HG02642 (cell line): ENCODE measurements around the gene ZNF581.

Experiments
- ATAC-seq: cut with Tn5 transposase; IDR thresholded peaks from one replicate; pipeline ENCODE4 v1.9.1; 2021; ENCODE audit warnings: mild to moderate bottlenecking; ENCODE audit not compliant: unreplicated experiment, poor library complexity

ZNF581 gene

DNA sequence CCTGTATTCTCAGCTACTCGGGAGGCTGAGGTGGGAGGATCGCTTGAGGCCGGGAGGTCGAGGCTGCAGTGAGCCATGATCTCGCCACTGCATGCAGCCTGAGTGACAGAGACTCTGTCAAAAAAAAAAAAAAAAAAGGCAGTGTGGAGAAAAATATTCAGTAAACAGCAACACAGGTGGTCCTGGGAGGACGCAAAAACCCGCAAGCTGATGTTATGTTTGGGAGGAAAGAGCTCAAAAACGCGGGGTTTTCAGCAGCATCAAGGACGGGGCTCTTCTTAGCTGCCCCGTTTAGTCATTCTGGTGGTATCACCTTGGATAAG, 18.5 kb upstream of the ZNF581 start:
- ATAC-seq, result no peak

DNA sequence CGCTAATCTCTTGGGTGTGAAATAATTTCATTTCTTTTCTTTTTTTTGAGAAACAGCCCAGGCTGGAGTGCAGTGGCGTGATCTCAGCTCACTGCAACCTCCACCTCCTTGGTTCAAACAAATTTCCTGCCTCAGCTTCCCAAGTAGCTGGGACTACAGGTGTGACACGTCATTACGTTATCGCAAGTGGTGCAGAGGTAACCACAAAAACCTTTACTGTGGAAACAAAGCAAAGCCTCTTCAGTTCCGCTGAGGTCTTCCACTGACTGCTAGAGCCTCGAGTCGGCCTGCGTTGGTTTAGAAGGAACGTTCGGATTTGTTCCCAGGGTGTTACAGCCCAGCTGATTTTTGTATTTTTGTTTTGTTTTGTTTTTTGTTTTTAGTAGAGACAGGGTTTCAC, 17.1 kb upstream of the ZNF581 start:
- no peak for ATAC-seq

DNA sequence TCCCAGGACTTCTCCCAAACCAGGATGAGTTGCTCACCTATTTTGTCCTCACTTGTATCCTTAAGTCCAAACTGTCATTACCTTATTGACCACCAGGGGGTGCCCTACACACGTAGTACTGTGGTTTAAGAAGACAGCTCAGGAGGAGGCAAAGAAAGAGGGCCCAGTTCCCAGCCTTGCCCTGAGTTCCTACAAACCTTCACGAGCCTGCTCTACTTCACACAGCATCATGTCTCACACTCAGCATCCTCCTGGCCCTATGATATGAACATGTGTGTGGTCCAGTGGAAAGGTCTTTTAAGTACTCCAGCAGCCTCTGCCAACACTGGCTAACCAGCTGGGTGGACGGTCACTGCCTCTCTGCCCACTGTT, 11.0 kb upstream of the ZNF581 start:
- no peak for ATAC-seq

DNA sequence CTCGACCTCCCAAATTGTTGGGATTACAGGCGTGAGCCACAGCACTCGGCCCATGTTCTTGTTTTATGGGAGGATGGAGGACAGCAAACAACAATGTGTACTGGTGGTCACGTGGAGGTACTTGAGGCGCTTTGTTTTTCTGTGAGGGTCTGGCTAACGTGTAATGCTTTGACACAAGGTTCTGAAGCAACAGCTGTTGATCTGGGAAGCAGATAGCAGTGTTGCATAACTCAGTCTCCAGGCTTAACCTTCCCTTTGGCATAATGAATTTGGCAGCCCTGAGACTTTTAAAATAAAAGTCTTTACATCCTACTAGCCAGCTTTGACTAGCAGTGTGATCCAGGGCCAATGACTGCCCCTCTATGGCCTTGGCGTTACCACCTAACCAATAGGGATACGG, 9.6 kb upstream of the ZNF581 start:
- ATAC-seq, result no peak

DNA sequence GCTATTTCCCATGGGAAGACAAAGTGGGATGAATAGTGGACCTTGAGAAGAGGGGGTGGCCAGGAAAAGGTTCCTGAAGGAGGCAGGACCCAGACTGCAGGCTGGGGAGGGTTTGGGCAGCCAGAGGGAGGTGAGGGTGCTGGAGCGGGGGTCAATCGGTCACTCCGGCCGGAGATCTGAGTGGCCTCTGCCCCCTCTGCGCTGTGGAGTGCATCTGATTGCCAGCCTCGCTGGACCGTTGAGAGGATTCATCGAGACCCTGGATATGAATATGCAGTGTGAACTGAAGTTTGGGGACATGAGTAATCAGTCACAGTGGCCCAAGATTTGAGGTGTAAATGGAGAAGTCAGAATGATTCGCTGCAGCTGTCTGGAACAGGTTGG, 8.1 kb upstream of the ZNF581 start:
- ATAC-seq, result no peak

DNA sequence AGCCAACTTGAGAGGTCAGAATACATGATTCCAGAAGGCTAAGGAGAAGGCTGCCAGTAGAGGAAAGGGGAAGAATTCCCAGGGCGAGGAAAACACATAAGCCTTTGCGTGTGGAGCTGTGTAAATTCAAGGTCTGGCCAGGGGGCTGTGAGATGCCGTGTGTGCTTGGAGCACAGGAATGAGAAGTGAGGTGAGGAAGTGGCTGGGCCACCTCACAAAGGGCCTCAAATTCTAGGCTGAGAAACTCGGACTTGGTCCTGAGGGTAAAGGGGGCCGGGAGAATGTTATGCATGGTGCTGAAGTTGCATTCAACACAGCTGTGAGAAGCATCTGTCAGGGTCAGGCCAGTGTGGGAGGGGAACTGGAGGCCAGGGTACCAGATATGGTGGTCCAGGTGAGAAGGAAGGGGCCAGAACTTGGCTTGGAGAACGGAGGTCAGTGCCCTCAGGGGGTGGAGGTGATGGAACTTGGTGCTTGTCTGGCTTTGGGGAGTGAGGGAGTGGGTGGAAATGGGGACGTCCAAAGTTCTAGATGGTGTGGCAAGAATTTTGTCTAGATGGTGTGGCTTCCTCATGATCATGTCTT, 7.5 kb upstream of the ZNF581 start:
- no peak for ATAC-seq

DNA sequence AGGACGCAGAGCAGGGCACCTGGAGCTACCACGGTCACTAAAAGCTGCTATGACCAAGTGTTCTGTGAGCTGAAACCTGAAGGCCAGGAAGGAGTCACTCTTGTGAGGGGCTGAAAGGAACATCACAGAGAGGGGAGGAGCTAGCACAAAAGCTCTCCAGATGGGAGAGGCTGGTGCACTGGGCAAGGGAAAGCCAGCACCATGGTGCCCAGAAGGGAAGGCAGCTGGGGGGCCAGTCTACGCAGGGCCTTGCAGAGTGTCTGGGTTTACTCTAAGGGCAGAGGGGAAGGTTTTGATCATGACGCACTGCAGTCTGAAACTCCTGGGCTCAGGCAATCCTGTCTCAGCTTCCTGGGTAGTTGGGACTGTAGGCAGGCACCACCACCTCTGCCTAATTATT, 6.7 kb upstream of the ZNF581 start:
- no peak for ATAC-seq

DNA sequence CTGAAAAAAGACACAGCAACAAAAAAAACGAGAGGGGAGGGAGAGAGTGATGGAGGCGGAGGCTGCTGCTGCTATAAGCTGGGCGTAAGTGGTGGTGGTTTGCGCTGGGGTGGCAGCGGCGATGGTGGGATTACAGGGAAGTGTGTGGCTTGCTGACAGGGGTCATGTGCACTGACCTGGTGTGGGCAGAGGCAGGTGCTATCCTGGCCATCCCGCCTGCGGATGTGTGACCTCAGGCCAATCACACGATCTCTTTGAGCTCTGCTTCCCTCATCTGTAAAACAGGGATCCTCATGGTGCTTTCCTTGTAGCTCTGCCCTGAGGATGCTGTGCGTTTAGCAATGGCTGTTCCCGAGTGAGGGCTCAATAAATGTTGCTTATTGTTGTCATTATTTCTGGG, 5.9 kb upstream of the ZNF581 start:
- ATAC-seq, result no peak

DNA sequence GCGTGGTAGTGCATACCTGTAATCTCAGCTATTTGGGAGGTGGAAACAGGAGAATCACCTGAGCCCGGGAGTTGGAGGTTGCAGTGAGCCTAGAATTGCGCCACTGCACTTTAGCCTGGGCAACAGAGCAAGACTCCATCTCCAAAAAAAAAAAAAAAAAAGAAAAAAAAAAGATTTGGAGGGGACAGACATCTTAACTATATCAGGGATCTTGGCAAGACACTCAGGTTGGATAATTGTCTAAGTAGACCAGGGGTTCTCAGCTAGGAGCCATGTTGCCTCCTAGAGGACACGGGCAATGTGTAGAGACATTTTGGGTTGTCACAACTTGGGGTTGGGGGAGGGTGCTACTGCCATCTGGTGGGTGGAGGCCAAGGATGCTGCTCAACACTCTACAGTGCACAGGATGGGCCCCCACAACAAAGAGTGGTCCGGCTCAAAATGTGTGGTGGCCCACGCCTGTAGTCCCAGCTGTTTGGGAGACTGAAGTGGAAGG, 4.5 kb upstream of the ZNF581 start:
- no peak for ATAC-seq

DNA sequence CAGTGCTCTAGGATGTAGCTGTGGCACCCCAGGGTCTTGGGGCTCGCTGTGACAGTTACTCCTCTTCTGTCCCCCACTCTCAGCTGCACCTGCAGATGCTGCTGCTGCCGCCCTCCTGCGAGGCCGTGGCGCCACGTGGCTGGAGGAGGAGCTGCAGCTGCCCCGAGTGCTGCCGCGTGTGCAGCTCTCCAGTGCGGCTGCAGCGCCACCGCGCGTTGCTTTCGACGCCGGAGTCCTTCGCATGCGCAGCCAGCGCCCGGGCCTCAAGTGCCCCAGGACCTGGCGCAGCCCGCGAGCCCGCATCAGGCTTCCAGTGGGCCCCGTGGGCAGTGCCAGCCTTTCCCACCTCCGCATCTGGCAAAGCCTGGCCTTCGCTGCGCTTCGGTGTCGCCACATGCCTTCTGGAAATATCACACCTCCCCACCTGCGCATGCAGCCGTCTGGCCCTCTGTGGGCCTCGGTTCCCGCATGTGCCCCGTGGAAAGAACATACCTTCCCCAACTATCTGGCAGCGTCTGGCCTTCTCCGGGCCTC, 3.3 kb upstream of the ZNF581 start:
- ATAC-seq, result no peak

DNA sequence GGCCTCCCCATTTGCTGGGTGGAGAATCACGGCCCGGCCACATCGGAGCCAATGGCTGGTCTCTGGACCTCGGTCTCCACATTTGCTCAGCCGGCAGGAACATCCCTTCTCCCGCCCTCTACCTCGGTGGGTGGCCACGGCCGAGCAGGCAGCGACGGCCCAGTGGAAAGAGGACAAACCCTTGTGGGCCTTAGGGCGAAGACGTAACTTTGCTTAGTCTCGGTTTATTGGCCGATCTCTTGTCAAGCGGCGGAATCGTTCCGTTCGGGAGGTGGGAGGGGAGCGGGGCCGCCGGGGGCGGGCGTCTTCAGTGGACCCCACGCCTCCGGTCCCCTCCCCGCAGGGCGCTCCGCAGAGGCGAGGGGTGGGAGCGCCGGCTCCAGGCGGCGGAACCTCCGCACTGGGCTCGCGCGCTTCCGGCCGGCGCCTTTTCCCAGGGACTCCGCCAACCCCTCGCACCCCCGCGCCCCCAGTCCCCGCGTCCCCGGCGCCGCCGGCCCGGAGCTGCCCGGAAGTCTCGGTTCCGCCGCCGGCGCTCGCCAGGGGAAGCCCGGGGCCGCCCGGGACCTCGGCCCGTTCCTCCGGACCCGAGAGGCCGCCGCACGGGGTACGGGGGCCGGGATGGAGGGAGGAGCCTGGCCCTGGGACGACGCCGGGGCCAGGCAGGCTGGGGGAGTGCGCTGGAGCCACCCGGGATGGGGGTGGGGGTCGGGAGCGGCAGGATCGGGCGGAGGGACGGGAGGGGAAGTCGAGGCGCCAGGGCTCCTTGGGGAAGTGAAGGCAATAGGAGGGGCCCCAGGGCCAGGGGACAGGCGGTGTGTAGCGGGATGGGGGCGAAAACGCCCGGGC, 2.6 kb upstream of the ZNF581 start, which contains the start of gene ZNF580:
TSS of gene ZNF580 (plus strand) at position 426 of the 849 bp plus-strand sequence. CDS start 1,507 bp downstream, outside the sequence.
- peak; percentile 34 for ATAC-seq

DNA sequence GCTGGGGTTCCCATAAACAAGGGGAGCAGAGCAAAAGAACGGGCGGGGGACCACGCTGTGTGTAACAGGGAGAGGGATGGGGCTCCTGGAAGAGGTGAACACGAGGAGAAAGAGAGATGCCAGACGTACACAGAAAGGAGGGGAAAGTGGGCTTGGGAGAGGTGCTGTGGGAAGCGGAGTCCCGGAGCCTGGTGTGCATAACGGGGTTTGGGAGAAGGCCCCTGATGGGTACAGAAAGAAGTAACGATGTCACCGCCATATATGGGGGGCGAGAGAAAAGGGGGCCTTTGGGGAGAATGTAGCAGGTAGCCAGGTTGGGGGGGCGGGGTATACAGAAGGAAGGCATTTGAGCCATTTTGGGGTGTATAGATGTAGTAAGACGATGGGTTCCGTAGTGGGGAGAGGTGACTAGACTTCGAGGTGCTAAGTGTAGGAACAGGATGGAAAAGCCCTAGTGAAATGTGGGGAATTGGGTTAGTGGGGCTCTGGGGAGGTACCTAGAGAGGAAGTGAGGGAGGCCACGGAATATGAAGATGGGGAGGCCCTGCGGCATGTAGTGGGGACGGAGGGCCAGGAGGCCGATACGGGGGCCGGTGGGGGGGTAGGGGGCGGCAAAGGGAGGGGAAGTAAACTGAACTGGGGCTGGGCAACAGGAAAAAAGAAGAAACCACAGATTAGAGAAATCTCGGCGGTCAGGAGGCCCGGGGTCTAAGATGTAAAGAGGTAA, 1.9 kb upstream of the ZNF581 start:
- no peak for ATAC-seq

DNA sequence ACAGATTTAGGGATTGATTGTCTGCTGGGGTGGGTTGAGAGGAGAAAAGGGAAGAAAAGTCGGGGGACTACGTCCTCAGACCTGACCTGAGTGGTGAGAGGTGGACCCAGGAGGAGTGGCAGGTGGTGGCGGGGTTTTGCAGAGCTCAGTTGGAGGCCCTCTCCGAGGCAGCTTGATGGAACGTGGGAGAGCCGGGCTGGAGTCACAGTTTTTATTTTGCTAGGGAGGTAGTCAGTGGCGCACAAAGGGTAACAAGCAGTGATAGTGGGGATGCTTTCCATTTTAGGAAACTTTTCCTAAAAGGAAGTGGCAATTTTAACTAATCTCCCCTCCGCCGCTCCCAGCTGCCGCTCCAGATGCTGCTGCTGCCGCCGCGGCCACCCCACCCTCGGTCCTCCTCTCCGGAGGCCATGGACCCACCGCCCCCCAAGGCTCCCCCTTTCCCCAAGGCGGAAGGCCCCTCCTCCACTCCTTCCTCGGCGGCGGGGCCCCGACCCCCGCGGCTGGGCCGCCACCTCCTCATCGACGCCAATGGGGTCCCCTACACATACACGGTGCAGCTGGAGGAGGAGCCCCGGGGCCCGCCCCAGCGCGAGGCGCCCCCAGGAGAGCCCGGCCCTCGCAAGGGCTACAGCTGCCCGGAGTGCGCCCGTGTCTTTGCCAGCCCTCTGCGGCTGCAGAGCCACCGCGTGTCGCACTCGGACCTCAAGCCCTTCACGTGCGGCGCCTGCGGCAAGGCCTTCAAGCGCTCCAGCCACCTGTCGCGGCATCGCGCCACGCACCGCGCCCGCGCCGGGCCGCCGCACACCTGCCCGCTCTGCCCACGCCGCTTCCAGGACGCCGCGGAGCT, 1.1 kb upstream of the ZNF581 start:
- ATAC-seq, result peak; percentile 5

DNA sequence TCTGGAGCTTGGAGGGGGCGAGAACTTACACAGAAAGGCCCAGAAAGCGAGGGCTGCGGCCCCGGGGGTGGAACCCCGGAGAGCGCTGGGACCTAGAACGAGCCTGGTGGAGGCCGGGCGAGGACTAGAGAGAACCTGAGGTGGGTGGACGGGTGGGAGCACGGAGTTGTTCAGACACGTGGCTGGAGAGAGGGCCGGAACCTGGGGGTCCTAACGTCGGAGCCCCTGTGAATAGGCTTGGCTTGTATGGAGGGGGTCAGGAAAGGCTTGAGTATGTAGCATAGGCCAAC, 383 bp downstream of the ZNF581 start:
- ATAC-seq, result no peak

DNA sequence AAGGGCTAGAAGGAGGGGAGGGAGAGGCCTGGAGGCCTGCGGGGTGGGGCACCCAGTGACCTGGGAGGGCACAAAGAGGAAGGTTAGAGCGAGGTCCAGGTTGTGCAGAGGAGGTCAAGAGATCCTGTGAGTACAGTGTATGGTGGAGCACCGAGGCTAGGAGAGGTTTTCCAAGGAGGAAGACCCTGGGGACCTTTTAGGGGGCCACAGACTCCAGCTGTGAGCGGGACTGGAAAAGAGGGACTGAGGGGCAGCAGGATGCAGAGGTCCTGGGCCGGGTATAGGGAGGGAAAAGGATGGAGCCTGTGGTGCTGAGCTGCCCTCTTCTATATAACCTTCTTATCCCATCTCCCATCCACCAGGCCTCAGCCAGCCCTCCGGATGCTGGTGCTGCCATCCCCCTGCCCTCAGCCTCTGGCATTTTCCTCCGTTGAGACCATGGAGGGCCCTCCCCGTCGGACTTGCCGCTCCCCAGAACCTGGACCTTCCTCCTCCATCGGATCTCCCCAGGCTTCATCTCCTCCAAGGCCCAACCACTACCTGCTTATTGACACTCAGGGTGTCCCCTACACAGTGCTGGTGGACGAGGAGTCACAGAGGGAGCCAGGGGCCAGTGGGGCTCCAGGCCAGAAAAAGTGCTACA, 863 bp downstream of the ZNF581 start:
- no peak for ATAC-seq

DNA sequence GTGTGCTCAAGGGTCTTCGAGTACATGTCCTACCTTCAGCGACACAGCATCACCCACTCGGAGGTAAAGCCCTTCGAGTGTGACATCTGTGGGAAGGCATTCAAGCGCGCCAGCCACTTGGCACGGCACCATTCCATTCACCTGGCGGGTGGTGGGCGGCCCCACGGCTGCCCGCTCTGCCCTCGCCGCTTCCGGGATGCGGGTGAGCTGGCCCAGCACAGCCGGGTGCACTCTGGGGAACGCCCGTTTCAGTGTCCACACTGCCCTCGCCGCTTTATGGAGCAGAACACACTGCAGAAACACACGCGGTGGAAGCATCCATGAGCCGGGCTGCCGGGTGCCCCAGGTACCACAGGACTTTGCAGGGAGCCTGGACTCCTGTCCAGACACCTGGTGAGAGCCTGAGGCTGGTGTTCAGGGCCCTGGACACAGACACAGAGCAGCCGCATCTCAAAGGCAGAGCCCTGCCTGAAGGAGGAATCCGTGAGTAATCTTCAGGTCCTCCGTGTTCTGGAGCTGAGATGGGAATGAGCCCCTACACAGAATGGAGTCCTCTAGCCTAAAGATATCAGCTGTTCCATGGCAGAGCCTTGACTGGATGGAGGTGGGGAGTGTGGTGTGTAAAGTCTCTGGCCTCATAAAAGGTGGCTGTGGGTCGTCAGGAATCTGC, 1.5 kb downstream of the ZNF581 start:
- ATAC-seq, result no peak

DNA sequence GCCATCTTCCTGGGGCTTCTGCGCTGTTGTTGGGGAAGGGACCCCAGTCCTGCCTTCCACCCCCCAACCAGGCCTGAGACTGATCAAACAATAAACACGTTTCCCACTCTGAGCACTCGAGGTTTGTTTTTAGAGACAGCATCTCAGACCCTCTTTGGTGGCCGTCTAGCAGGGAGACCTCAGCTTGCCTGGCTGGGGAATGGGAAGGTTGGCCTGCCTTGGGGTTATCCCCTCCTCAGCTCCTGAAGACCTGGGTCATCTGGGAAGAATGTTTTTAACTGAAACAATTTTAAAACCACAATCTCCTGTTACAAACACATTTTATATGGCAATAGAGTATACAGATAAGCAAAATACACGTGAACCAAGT, 2.0 kb downstream of the ZNF581 start:
- ATAC-seq, result no peak

DNA sequence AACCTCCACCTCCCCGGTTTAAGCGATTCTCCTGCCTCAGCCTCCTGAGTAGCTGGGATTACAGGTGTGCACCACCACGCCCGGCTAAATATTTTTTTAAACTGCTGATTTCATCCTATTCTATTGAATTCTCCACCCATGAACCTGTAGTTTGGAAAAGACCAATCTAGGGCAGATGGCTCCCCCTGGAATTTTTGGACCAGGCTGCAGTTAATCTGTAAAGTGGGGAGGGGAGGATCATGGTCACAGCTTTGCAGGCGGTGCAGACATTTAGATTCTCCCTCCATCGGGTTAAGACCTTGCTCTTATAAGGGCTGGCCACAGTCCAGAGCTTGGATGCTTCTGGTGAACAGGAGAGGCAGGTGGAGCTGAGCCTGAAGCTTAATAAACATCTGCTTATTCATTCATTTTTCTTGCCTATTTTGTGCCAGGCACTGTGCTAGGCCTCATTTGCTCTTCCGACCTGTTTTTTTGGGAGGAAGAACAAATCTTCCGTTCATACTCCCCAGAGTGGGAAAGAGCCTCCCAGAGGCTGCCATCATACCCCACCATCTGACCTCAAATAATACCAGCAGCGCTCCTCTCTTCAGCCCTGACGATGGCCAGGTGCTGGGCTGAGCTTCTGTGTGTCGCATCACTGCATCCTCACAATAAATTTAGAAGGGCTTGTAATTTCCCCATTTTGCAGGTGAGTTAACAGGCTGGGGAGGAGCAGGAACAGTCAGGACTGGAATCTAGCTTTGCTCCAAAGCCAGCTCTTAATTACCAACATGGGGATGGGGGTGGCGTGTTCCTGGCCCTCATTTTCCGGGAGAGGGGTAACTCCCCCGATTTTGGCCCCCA, 3.7 kb downstream of the ZNF581 start:
- ATAC-seq, result no peak
